T47D (cell line): ENCODE measurements around the gene CRLF1.

Experiments
- DNase-seq, 2 experiments: peaks; one replicate each; pipeline versions ENCODE4 v3.0.0 to v3.0.0-alpha.2; 2011 to 2012; ENCODE audit warnings: low read depth in 1 of 2, low spot score in 1 of 2
- JUND ChIP-seq: IDR thresholded peaks from 2 replicates; pipeline ENCODE4 v1.6.1; 2012; ENCODE audit warnings: low read depth
- in situ Hi-C: cut with HindIII; loops from 2 replicates; pipeline ENCODE4 v1.10.0; 2016; ENCODE audit warnings: low sequenced_read_pairs, low pct_unique_long_range_greater_than_20kb

Gene CRLF1

DNA sequence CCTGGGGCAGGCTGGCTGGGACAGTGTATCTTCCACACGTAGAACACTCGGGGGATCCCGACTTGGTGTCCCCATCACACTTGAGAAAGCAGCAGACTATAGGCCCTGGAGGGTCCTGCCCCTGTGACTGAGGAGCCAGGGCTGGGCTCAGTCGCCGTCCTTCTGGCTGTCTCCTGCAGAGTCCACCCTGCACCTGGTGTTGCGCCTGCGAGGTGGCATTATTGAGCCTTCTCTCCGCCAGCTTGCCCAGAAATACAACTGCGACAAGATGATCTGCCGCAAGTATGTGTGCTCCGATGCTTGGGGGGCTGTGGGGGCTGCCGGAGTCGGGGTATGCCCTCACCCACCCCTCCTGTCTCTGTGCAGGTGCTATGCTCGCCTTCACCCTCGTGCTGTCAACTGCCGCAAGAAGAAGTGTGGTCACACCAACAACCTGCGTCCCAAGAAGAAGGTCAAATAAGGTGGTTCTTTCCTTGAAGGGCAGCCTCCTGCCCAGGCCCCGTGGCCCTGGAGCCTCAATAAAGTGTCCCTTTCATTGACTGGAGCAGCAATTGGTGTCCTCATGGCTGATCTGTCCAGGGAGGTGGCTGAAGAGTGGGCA lies 31.8 kb downstream of the CRLF1 start:
- in situ Hi-C loops: no loop called here
- TF ChIP-seq JUND: no peak

DNA sequence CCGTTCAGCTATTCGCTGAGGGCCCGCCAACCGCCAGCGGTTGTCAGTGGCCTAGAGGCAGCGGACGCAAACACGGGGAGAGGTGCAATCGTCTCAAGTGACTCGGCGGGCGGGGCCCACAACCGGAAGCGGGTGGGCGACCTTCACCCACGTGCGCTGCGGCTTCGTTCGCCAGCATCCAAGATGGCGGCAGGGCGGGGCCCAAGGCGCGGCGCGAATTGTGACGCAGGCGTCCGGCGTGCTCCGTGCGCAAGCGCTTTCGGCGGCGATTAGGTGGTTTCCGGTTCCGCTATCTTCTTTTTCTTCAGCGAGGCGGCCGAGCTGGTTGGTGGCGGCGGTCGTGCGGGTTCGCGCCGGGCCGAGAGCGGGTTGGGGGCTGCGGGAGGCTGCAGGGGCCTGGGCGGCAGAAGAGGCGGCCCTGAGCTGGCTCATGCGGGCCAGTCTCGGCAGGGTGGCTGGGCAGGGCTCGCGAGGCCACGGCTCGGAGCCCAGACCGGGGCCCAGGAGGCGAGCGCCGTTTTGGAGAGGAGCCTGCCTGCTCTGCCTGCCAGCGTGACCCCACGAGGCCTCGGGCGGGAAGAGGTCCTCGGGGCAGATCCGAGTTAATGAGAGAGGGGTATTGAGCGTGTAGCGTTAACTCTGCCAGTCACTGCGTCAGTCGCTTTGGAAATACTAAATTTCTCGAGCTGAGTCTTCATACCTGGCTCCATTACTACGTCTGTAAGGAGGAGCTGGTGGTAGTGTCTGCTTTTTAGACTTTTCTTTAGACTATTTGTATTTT lies 34.8 kb downstream of the CRLF1 start, which contains the start of gene UBA52:
Gene UBA52 (plus strand): TSS at position 294 of the 781 bp plus-strand sequence. CDS start 1,444 bp downstream, outside the sequence.
- in situ Hi-C loops: no loop called here
- peak; percentile 70 to 97 for DNase-seq
- TF ChIP-seq JUND: no peak

More for the DNA sequence above, 31.8 kb downstream of the CRLF1 start:
- no peak for DNase-seq

DNA sequence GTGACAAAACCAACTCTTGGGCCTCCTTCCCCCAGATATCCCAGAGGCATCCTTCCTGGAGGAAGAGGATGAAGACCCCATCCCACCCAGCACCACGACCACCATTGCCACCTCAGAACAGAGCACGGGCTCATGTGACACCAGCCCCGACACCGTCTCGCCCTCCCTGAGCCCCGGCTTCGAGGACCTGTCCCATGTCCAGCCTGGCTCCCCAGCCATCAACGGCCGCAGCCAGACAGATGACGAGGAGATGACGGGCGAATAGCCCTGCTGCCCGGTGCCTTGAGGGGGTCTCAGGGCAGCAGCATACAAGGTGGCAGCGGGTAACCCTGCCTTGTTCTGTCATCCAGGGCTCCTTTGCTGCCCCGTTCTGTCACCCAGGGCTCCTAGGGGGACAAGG lies 38.2 kb downstream of the CRLF1 start:
- DNase-seq: no peak
- no peak for TF ChIP-seq JUND
- in situ Hi-C loops: no loop called here

DNA sequence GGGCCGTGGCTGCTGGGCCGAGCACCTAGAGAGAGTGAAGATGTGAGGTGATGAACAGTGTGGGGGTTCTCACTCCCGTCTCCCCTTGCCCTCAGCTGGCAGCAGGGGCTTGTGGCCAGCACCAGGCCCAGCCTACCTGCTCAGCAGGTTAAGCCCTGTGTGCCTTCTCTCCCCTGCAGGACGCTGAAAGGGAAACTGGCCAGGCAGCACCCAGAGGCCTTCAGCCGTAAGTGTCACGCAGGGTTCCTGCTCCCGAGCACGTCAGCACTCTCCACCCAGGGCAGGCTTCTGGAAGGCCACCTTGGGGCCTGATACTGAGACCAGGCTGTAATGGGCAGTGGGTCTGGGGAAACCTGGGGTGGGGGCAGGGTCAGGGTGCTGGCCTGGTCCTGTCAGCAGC lies 39.6 kb downstream of the CRLF1 start:
- TF ChIP-seq JUND: no peak
- no peak for DNase-seq
- in situ Hi-C loops: no loop called here

DNA sequence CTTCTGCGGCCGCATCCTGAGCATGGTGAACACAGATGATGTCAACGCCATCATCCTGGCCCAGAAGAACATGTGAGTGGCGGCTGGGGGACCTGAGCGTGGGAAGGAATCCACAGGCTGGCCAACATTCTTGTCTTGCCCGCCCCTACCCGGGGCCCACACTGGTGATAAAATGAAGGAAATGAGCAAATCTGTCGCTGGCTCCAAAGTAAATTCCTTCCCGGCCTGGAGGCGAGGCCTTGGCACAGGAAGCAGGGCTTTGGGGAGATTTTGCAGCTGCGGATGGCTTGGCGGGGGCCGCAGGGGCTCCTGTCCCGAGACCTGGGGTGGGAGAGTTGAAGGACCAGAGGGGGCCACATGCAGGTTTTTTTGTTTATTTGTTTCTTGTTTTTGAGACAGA lies 44.5 kb downstream of the CRLF1 start:
- DNase-seq: no peak
- no peak for TF ChIP-seq JUND
- in situ Hi-C loops: no loop called here

DNA sequence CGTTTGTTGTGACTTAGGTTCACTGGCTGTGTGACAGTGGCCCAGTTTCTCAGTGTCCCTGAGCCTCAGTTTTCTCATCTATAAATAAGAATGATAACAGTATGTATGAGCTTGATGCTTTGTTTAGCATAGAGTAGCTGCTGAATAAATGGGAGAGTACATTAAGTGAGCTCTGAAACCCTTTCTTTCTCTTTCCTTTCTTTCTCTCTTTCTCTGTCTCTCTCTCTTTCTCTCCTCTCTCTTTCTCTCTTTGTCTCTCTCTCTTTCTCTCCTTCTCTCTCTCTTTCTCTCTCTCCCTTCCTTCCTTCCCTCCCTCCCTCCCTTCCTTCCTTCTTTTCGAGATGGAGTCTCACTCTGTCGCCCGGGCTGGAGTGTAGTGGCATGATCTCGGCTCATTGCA lies 46.9 kb downstream of the CRLF1 start:
- no peak for TF ChIP-seq JUND
- in situ Hi-C loops: no loop called here
- no peak for DNase-seq

DNA sequence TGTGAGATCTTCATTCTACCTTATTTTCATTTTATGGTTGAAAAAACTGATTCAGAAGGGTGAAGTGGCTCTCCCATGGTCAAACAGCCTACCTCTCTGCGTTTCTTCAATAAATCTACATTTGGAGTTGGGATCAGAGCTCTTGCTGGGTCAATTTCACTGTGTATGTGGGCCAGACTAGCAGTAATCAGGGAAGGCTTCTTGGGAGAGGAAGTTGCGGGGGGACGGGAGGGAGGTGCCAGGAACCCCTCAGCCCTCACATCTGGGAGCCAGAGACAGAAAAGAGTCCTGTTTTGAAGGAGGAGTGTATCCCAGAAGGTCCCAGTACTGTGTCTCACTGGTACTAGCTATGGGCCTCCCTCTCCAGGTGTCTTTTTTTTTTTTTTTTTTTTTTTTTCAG lies 48.0 kb downstream of the CRLF1 start:
- no peak for DNase-seq
- no peak for TF ChIP-seq JUND
- in situ Hi-C loops: no loop called here

DNA sequence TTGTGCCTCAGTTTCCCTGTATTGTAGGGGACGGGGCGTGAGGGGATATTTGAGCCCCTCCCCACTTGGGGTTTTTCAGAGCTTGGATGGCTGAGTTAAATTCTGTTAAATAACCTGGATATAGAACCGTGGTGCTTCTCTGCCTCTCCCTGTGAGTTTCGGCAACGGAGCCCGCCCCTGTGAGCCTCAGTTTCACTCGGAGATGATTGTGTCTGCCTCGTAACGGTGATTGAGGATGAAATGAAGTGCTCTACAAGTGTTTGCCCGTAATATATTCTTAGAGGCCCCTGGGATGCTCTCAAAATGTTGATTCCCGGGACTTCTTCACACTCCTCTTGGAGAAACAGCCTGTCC lies 48.4 kb downstream of the CRLF1 start:
- DNase-seq: no peak
- in situ Hi-C loops: no loop called here
- no peak for TF ChIP-seq JUND

DNA sequence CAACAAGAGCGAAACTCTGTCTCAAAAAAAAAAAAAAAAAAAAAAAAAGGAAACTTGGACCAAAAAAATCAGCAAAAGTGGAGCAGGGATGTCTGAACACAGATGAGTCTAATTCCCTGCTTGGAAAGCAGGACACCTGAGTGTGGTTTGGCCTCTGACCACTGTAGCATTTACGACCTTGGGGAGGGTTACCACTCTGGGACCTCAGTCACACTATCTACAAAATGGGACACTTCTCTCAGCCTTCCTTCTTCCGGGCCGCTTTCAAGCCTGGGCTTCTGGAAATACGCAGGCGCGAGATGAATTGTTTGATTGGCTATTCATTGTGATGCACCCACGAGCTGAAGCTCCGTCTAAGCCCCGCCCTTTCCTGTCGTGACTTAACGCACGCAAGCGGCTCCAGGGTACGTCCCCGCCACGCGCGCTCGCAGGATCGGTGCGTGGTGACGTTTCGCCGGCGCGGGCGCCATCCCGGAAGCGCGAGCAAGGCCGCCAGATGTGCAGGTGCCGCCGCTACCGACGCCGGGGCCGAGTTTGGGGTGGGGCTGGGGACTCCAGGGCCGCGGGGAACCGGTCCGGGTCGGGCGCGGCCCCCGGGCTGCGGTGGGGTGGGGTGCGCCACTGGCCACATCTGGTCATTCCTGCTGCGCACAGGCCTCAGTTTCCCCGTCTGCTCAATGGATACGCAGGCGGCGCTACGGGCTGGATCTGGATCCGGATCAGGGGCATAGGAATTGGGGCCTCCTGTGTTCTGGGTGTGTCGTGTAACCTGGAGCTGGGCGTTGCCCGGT lies 49.0 kb downstream of the CRLF1 start, which contains the start of gene KXD1:
Gene KXD1 (plus strand): TSS at position 460 of the 791 bp plus-strand sequence. CDS start 4,187 bp downstream, outside the sequence.
- no peak for TF ChIP-seq JUND
- in situ Hi-C loops: no loop called here
- peak; percentile 85 to 98 for DNase-seq

DNA sequence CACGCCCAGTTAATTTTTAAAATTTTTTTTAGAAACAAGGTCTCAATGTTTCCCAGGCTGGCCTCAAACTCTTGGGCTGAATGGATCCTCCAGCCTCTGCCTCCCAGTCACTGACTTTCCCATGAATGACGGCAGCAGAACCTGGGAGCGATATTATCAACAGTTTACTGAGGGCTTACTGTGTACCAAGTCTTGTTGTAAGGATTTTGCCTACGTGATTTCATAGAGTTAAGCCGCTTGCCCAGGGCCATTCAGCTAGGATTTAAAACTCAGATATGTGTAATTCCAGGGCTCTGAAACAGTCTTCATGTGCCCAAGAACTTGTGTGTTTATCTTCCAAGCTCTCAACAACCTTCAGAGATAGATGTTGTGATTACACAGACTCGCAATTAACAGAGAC lies 55.0 kb downstream of the CRLF1 start:
- in situ Hi-C loops: no loop called here
- peak; percentile 44 to 79 for DNase-seq
- TF ChIP-seq JUND: no peak

DNA sequence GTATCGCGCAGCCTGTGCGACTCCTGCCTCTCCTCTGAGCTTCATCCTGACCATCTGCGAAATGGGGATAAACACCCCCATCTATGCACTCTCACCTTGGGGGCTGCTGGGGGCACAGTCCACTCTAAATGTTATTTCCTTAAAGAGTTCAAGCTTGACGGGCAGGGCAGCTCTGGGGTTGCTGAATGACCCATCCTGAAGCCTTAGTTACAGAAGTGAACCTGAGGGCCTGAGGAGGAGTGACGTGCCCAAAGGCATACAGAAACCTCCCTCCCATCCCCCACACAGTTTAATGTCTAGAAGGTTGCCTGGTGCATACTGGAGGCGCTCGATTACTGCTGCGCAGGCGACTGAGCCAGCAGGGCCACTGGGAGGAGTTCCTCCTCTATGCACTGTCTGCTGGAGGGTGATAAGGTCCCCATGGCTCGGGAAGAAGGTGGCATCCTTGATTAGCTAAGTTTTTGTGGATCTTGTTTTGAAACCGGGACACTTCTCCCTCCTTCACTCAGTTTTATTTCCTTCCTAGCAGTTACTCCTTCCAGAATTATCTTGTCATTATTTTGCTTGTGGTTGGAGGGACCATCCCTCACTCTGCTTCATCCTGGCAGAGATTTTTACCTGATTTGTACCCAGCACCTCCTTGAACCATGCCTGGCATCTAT lies 62.7 kb downstream of the CRLF1 start:
- peak; percentile 44 to 86 for DNase-seq

More for the DNA sequence above, 62.7 kb downstream of the CRLF1 start:
- in situ Hi-C loops: no loop called here
- no peak for TF ChIP-seq JUND
